Upper lobe of left lung (tissue), 4 donors: ENCODE measurements around the gene SCUBE1.

Experiments used
- CTCF ChIP-seq, 6 experiments: fragments of 450-650 bp in 4 of 6; fragments of 200-600 bp in 2 of 6; sonication (generic) in 2 of 6; IDR thresholded peaks; one replicate each; pipeline ENCODE4 v1.5.1; 2016 to 2019; ENCODE audit warnings: antibody characterized with exemption in 6 of 6
- EP300 ChIP-seq, 4 donors: sonication (generic); formaldehyde crosslinking; IDR thresholded peaks; one replicate each; pipeline ENCODE4 v1.5.1; 2017; ENCODE audit warnings: antibody characterized with exemption in 4 of 4, control low read depth in 2 of 4
- POLR2A ChIP-seq, 4 donors: fragments of 450-650 bp; IDR thresholded peaks; one replicate each; pipeline ENCODE4 v1.5.1; 2016 to 2017; ENCODE audit warnings: antibody characterized with exemption in 4 of 4, mild to moderate bottlenecking in 2 of 4
- POLR2AphosphoS5 ChIP-seq, 2 donors: sonication (generic); formaldehyde crosslinking; IDR thresholded peaks; one replicate each; pipeline ENCODE4 v1.5.1; 2017; ENCODE audit warnings: antibody characterized with exemption in 2 of 2

DNA sequence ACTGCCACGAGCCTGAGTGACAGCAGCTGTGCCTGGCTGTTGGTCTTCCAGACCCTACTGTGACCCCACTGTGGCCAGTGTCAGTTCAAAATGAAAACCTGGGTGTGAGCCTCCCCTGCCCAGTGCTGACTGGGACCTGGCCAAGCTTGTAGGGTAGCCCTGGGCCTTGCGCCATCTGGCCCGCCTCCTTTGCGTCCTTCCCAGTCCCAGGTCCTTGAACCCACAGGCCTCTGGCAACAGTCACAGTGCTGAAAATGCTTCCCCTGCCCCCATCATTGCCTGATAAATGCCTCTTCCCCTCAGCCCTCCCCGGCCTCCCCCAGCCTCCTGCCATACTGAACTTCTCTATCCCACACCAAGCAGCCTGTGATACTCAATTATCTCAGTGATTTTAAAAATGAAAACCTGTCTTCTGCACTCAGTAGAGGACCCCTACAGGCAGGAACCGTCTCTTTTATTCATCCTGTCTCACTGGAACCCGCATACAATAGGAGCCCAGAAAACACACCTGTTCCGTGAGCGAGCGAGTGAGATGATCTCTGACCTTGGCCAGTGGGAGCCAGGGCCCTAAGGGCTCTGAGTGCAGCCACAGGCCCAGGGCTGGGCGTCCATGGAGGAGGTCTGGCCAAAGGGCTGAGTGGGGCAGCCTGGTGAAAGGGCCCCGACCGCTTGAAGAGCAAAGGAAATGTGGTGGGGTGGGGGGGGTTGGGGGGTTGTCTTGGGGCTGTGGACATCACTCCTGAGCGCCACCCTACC is 106.6 kb downstream of the SCUBE1 start:
- no peak for TF ChIP-seq CTCF (IDR thresholded peaks at IDR 0.05)
- no peak for TF ChIP-seq POLR2A (IDR thresholded peaks at IDR 0.05)
- no peak for TF ChIP-seq POLR2AphosphoS5 (IDR thresholded peaks at IDR 0.05)
- no peak for TF ChIP-seq EP300 (IDR thresholded peaks at IDR 0.05)
